ENCODE data around the gene CACNG5.

DNA sequence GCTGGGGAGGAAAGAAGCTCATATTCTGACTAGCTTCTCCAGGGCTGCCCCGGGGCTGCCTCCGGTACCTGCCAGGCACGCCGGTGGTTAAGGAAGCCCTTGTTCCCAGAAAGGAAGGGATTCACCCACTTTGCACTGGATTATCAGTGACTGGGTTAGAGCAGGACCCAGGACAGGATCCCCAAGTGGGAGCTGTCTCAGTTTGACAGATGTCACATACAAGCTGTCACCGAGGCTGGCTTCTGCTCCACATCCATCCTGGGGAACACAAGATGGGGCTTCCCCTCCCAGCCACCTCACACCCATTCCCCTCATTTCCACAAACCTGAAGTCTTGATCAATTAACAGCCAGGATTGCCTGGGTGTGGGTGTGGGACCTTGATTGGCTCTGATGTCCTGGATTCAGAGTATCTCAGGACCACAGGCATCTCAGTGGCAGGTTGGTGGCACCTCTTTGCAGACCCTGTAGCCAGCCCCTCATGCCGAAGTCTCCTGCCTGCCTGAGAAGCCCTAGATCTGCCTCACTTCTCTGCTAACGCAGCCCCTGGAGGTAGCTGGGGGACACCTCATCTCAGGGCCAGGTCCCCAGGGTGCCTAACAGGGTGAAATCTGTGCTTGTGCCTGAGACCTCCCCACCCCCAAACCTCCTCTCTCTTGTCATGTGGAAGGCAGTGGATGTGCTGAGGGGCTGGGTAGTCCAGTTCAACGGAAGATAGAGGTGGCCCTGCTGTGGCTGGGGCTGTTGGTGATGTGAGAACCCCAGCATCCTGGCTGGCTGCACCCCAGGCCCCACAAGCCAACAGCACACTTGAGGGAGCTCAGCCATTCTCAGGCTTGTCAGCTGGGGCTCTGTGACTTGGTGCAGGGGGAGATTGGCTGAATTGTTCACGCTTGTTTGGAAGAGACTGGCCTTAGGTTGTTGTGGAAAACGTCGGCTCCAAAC is 1.4 kb downstream of the CACNG5 start:
- no peak for TF ChIP-seq FOXP2 (optimal IDR thresholded peaks at IDR 0.05; ENCODE audit: borderline replicate concordance, extremely low read depth, extremely low read length, insufficient read depth)
- TF ChIP-seq POLR2AphosphoS5 (IDR thresholded peaks at IDR 0.05; ENCODE audit: low read depth, low read length), result no peak
